ENCODE results near the gene ZIM2. TPM values are rescaled to one million over a fixed set of nuclear protein-coding genes. Genes with fewer than 3 reads are reported as not detected.

Gene ZIM2
- total RNA-seq, 1 experiment from 2014 or later, result not detected

DNA sequence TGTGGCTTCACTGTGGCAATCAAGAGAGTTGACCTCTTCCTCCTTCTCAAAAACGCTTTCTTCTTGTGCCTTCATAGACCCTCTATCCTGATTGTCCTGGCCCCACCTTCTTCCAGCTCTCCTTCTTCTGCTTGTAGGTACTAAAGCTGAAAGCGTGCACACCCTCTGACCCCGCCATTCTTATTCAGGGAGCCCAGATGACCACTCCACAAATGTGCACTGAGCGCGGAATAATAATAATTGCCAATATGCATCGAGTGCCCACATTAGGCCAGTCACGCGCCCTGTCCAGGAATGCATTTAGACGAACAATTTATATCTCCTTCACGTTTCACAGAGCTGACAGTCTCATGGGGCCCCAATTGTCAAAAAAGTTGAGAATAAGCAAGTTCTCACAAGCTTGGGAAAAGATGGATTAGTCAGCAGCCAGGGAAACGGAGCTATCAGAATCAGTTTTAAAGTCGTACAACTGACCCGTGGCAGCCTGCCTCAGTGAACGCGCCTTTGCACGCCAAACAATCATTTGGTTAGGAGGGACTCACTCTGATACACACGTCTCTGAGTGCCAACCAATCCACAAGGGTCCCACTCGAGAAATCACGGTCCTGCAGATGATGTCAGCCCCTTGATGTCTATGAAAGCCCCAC, 36.7 kb upstream of the ZIM2 start:
- POLR2A ChIA-PET, result no interaction called here
- Mint-ChIP-seq H3K4me3 (no peak overlapping the region), H3K36me3 (peaks cover 65% of the 10 kb centered on the region), H3K27me3 (ENCODE audit: low read depth) (peaks cover 8% of the 10 kb centered on the region), H3K9me3 (peaks cover 70% of the 10 kb centered on the region), H3K4me1 (no peaks in the 10 kb centered on the region), H3K27ac (no peak overlapping the region)
- DNase-seq (ENCODE audit: low spot score), result no peak
- CTCF ChIA-PET, result no interaction called here
- no peak for ATAC-seq
- TF ChIP-seq, protein P1, sequence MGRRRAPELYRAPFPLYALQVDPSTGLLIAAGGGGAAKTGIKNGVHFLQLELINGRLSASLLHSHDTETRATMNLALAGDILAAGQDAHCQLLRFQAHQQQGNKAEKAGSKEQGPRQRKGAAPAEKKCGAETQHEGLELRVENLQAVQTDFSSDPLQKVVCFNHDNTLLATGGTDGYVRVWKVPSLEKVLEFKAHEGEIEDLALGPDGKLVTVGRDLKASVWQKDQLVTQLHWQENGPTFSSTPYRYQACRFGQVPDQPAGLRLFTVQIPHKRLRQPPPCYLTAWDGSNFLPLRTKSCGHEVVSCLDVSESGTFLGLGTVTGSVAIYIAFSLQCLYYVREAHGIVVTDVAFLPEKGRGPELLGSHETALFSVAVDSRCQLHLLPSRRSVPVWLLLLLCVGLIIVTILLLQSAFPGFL (CRISPR knock-in tag; IDR thresholded peaks at IDR 0.05; ENCODE audit: borderline replicate concordance), result no peak
- TF ChIP-seq, protein P2, sequence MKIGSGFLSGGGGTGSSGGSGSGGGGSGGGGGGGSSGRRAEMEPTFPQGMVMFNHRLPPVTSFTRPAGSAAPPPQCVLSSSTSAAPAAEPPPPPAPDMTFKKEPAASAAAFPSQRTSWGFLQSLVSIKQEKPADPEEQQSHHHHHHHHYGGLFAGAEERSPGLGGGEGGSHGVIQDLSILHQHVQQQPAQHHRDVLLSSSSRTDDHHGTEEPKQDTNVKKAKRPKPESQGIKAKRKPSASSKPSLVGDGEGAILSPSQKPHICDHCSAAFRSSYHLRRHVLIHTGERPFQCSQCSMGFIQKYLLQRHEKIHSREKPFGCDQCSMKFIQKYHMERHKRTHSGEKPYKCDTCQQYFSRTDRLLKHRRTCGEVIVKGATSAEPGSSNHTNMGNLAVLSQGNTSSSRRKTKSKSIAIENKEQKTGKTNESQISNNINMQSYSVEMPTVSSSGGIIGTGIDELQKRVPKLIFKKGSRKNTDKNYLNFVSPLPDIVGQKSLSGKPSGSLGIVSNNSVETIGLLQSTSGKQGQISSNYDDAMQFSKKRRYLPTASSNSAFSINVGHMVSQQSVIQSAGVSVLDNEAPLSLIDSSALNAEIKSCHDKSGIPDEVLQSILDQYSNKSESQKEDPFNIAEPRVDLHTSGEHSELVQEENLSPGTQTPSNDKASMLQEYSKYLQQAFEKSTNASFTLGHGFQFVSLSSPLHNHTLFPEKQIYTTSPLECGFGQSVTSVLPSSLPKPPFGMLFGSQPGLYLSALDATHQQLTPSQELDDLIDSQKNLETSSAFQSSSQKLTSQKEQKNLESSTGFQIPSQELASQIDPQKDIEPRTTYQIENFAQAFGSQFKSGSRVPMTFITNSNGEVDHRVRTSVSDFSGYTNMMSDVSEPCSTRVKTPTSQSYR (CRISPR knock-in tag; IDR thresholded peaks at IDR 0.05), result no peak
- TF ChIP-seq FOXP1 (CRISPR knock-in tag; IDR thresholded peaks at IDR 0.05; ENCODE audit: borderline replicate concordance) (no peak), ZNF138 (CRISPR knock-in tag; conservative IDR thresholded peaks at IDR 0.05) (no peak), ZNF317 (CRISPR knock-in tag; IDR thresholded peaks at IDR 0.05; ENCODE audit: borderline replicate concordance, low read depth) (no peak), CREB1 (CRISPR knock-in tag; IDR thresholded peaks at IDR 0.05) (no peak)

DNA sequence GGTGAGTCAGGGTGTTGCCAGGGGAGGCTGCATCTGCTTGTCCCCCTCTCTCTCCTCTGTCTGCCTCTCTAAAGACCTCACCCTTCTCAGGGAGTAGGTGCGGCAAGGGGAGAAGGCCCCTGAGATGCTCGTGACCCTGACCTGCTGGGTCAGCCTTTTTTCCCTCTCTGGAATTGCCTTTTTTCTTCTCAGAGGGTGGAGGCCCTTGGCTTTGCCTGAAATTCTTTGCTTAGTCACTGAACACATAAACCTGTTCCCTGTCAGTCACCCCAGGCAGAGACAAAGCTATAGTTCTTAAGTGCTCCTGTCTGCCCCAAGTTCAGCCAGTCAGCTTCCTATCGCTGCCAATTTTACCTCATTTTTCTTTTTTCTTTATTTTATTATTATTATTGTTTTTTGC, 35.2 kb upstream of the ZIM2 start:
- CTCF ChIA-PET, result no interaction called here

More for the DNA sequence above, 35.2 kb upstream of the ZIM2 start:
- Mint-ChIP-seq H3K27ac (no peak overlapping the region), H3K4me1 (no peaks in the 10 kb centered on the region), H3K9me3 (peaks cover 71% of the 10 kb centered on the region), H3K36me3 (peaks cover 72% of the 10 kb centered on the region), H3K4me3 (no peak overlapping the region), H3K27me3 (ENCODE audit: low read depth) (peaks cover 11% of the 10 kb centered on the region)
- ATAC-seq, result no peak
- TF ChIP-seq, protein P3, sequence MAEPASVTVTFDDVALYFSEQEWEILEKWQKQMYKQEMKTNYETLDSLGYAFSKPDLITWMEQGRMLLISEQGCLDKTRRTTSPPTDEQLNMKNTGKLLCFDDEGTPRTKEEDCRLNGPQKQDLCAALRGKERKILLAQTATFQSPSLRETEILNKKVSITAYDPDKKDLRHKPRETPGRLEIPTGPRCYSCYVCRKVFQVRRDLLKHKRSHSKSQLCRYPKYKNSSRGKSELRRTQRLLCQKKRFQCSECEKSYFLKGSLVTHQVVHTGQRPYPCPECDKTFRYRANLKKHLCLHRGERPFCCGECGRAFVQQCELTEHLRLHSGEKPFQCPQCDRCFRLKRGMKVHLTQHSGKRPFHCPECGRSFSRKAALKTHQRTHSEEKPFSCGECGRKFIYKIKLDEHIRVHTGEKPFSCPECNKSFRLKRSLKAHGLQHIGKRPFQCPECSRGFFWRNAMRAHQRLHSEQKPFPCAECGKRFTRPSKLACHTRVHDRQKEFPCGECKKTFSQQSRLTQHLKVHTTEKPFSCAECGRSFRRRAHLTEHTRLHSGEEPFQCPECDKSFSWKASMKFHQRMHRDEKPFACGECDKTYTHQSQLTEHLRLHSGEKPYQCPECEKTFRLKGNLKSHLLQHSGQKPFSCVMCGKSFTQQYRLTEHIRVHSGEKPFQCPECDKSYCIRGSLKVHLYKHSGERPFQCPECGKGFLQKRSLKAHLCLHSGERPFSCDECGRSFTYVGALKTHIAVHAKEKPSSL (CRISPR knock-in tag; conservative IDR thresholded peaks at IDR 0.05), result no peak
- TF ChIP-seq NFYB (CRISPR knock-in tag; conservative IDR thresholded peaks at IDR 0.05; ENCODE audit: low read depth) (no peak), ZNF416 (CRISPR knock-in tag; IDR thresholded peaks at IDR 0.05) (no peak), ZNF121 (CRISPR knock-in tag; IDR thresholded peaks at IDR 0.05) (no peak), ZBTB21 (CRISPR knock-in tag; IDR thresholded peaks at IDR 0.05; ENCODE audit: borderline replicate concordance) (no peak), CBFB (CRISPR knock-in tag; IDR thresholded peaks at IDR 0.05; ENCODE audit: low read depth) (no peak), CREM (CRISPR knock-in tag; IDR thresholded peaks at IDR 0.05) (no peak), GRHL2 (CRISPR knock-in tag; IDR thresholded peaks at IDR 0.05; ENCODE audit: insufficient replicate concordance, severe bottlenecking) (no peak), ZNF232 (CRISPR knock-in tag; IDR thresholded peaks at IDR 0.05) (no peak), NFATC4 (CRISPR knock-in tag; IDR thresholded peaks at IDR 0.05) (no peak), TEAD4 (CRISPR knock-in tag; IDR thresholded peaks at IDR 0.05) (no peak), MXD4 (CRISPR knock-in tag; IDR thresholded peaks at IDR 0.05; ENCODE audit: borderline replicate concordance) (no peak)
- TF ChIP-seq, protein P4, sequence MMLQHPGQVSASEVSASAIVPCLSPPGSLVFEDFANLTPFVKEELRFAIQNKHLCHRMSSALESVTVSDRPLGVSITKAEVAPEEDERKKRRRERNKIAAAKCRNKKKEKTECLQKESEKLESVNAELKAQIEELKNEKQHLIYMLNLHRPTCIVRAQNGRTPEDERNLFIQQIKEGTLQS (CRISPR knock-in tag; conservative IDR thresholded peaks at IDR 0.05), result no peak
- TF ChIP-seq, protein P5, sequence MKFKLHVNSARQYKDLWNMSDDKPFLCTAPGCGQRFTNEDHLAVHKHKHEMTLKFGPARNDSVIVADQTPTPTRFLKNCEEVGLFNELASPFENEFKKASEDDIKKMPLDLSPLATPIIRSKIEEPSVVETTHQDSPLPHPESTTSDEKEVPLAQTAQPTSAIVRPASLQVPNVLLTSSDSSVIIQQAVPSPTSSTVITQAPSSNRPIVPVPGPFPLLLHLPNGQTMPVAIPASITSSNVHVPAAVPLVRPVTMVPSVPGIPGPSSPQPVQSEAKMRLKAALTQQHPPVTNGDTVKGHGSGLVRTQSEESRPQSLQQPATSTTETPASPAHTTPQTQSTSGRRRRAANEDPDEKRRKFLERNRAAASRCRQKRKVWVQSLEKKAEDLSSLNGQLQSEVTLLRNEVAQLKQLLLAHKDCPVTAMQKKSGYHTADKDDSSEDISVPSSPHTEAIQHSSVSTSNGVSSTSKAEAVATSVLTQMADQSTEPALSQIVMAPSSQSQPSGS (CRISPR knock-in tag; IDR thresholded peaks at IDR 0.05; ENCODE audit: borderline replicate concordance, low read depth), result no peak
- TF ChIP-seq, protein P6, sequence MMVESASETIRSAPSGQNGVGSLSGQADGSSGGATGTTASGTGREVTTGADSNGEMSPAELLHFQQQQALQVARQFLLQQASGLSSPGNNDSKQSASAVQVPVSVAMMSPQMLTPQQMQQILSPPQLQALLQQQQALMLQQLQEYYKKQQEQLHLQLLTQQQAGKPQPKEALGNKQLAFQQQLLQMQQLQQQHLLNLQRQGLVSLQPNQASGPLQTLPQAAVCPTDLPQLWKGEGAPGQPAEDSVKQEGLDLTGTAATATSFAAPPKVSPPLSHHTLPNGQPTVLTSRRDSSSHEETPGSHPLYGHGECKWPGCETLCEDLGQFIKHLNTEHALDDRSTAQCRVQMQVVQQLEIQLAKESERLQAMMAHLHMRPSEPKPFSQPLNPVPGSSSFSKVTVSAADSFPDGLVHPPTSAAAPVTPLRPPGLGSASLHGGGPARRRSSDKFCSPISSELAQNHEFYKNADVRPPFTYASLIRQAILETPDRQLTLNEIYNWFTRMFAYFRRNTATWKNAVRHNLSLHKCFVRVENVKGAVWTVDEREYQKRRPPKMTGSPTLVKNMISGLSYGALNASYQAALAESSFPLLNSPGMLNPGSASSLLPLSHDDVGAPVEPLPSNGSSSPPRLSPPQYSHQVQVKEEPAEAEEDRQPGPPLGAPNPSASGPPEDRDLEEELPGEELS (CRISPR knock-in tag; IDR thresholded peaks at IDR 0.05), result no peak
- no peak for DNase-seq (ENCODE audit: low spot score)
- POLR2A ChIA-PET, result no interaction called here
